HAP-1 (cell line): ENCODE results near the gene LTBP2.

Experiments
- DNase-seq, 2 experiments: peaks; one replicate each; pipeline ENCODE4 v3.0.0-alpha.2; 2016 to 2020; ENCODE audit warnings: low spot score in 2 of 2
- H3K27me3 ChIP-seq: fragments of 250-450 bp; sonication (Bioruptor Pico); 2 replicates; pipeline ENCODE4 v1.5.1; 2020; ENCODE audit warnings: low read depth, mild to moderate bottlenecking, moderate library complexity
- H3K36me3 ChIP-seq: fragments of 250-450 bp; sonication (Bioruptor Pico); replicated peaks from 2 replicates; pipeline ENCODE4 v1.5.1; 2020; ENCODE audit warnings: mild to moderate bottlenecking
- H3K4me1 ChIP-seq: fragments of 250-450 bp; sonication (Bioruptor Pico); 2 replicates; pipeline ENCODE4 v1.5.1; 2020; ENCODE audit warnings: mild to moderate bottlenecking
- H3K4me3 ChIP-seq: fragments of 250-450 bp; sonication (Bioruptor Pico); 2 replicates; pipeline ENCODE4 v1.5.1; 2020; ENCODE audit warnings: mild to moderate bottlenecking, moderate library complexity
- H3K9me3 ChIP-seq: fragments of 250-450 bp; sonication (Bioruptor Pico); 2 replicates; pipeline ENCODE4 v1.5.1; 2020; ENCODE audit warnings: mild to moderate bottlenecking, moderate library complexity
- in situ Hi-C: fragments of 300-500 bp; cut with MboI; formaldehyde crosslinking; loops from 3 replicates; pipeline ENCODE4 v1.14.3; 2020; ENCODE audit warnings: low sequenced_read_pairs, inconsistent platforms, mixed read lengths

LTBP2 gene

DNA sequence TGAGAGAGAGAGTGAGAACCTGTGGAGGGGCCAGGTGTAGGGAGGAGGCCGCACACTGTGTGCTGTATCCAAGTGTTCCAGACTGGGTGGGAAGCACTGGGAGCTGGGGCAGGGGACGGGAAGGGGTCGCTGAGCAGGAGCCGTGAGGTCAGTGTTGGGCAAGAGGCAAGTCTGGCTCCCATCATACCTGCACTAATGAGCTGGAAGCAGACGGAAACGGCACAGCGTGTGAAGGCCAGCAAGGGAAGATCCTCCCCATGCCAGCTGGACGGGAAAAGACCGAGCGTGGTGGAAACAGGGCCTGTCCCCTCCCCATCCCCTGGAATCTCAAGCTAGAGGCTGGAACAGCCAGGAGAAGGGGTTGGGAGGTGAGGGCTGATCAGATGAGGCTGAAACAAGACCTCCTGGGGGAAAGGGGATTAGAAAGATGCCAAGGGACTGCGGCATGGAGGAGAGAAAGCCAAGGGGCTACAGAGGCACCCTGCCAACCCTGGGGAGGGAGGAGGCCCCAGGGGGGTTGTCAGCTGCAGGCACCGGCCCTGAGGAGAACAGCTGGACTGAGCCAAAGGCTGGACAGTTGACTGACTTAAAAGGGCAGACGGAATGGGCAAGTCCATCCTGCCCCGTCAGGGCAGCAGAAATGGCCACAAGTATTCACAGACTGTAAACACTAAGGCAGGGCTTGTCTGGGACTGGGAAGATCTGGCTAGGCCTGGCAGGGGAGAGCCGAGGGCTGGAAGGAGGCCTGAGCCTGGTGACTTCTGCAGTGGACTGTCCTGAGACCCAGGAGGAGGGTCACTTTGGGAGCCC is 19.0 kb upstream of the LTBP2 start:
- Histone ChIP-seq H3K4me1 (no peaks in the 10 kb centered on the region), H3K27me3 (no peaks in the 10 kb centered on the region), H3K4me3 (no peak overlapping the region), H3K9me3 (no peaks in the 10 kb centered on the region), H3K36me3 (no peaks in the 10 kb centered on the region)
- in situ Hi-C loops: no loop called here
- no peak for DNase-seq

DNA sequence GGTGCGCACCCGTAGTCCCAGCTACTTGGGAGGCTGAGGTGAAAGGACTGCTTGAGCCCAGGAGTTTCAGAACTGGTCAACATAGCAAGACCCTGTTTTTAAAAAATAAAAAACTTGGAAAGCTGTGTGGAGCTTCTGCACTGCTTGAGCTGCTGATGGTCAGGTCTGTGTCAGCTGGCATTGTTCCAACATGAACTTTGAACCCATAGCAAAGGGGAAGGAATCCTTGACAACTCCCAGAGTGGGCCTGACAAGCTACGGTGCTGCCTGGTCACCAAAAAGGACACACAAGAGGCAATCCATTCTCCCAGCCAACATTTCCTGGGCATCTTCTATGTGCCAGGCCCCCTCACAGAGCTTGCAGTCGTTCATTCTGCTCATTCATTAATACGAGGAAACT is 16.4 kb upstream of the LTBP2 start:
- no peaks in the 10 kb centered on the region for H3K9me3 ChIP-seq
- H3K36me3 ChIP-seq: no peaks in the 10 kb centered on the region
- DNase-seq: no peak
- no peak overlapping the region for H3K4me3 ChIP-seq
- H3K27me3 ChIP-seq: no peaks in the 10 kb centered on the region
- in situ Hi-C loops: no loop called here
- no peaks in the 10 kb centered on the region for H3K4me1 ChIP-seq

DNA sequence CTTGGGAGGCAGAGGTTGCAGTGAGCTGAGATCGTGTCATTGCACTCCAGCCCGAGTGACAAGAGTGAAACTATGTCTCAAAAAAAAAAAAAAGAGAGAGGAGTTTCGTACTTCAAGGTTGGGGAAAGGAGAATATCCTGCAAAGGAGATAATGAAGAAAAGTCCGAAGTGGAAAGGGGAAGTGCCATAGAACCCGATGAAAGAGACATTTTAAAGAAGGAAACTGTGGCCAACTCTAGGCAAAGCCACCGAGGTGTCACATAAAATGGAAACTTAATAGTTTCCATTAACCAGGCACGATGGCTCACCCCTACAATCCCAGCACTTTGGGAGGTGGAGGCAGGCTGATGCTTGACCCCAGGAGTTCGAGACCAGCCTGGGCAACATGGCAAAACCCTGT is 15.0 kb upstream of the LTBP2 start:
- Histone ChIP-seq H3K4me1 (no peaks in the 10 kb centered on the region), H3K4me3 (no peak overlapping the region), H3K9me3 (no peaks in the 10 kb centered on the region), H3K27me3 (no peaks in the 10 kb centered on the region), H3K36me3 (no peaks in the 10 kb centered on the region)
- in situ Hi-C loops: no loop called here
- no peak for DNase-seq

DNA sequence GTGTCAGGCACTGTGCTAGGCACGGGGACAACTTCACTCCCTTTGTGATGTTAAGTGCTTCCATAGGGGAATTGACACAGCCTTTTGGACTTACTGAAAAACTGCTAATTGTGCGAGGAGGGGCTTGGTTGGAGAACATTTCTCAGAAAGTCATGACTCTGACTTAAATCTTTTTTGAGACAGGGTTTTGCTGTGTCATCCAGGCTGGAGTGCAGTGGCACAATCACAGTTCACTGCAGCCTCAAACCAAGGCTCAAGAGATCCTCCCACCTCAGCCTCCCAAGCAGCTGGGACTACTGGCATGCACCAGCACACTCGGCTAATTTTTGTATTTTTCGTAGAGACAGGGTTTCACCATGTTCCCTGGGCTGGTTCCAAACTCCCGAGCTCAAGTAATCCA is 10.2 kb upstream of the LTBP2 start:
- no peaks in the 10 kb centered on the region for H3K36me3 ChIP-seq
- in situ Hi-C loops: no loop called here
- H3K4me1 ChIP-seq: no peaks in the 10 kb centered on the region
- peaks cover 4% of the 10 kb centered on the region for H3K27me3 ChIP-seq
- DNase-seq: no peak
- H3K4me3 ChIP-seq: no peak overlapping the region
- no peaks in the 10 kb centered on the region for H3K9me3 ChIP-seq

DNA sequence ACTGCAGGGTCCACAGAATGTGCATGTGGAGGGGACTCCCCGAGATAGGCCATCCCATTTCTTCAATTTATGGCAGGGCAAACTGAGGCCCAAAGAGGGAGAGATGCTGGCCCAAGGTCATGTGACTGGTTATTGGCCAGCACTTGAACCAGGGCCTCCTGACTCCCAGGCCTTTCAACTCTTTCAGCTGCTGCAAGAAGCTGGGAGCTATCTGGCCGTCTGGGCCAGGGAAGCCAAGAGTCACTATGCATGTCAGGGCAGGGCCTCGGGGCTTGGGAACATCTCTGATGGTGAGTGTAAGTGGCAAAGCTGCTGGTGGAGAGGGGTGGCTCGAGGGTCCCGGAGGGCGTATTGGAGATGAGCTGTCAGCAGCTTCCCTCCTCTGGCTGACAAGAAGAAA is 9.5 kb upstream of the LTBP2 start:
- Histone ChIP-seq H3K4me3 (no peak overlapping the region), H3K4me1 (no peaks in the 10 kb centered on the region), H3K36me3 (no peaks in the 10 kb centered on the region), H3K9me3 (no peaks in the 10 kb centered on the region), H3K27me3 (peaks cover 4% of the 10 kb centered on the region)
- no peak for DNase-seq
- in situ Hi-C loops: no loop called here

DNA sequence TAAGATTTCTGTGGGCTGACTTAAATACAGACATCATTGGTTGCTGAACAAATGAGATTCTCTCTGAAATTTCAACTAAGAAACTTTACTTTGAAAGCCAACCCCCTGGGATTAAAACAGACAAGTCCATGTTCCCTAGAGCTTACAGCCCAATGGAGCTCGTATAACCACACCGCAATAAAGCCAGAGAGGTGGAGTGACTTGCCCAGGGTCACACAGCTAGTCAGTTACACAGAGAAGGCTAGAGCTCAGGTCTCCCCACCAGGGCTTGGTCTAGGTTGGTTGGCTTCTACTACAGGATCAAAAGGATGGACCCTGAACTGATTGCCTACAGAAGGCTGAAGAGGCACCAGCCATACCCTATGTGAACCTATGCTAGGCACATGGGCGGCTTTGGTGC is 8.9 kb upstream of the LTBP2 start:
- in situ Hi-C loops: no loop called here

DNA sequence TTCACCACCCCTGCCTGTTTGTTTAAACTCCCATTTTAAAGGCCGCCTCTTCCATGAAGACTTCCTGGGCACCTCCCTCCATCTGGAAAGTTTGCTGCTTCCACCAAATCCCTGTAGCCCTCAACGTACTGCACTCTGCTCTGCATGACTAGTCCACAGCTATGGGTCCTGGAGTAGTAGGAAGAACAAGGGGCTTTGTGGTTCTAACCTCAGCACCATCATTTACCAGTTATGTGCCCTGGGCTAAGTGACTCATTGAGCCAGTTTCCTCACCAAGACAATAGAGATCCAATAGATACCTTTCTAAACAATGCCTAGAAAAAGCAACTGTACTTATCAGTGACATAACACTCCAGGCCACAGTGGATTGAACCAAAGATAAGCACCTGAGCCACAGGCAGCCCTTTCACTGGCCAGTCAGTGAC is 8.5 kb upstream of the LTBP2 start:
- in situ Hi-C loops: no loop called here
- DNase-seq: no peak
- no peaks in the 10 kb centered on the region for H3K9me3 ChIP-seq
- H3K4me3 ChIP-seq: no peak overlapping the region
- H3K4me1 ChIP-seq: no peaks in the 10 kb centered on the region
- no peaks in the 10 kb centered on the region for H3K36me3 ChIP-seq
- H3K27me3 ChIP-seq: peaks cover 4% of the 10 kb centered on the region

More for the DNA sequence above, 8.9 kb upstream of the LTBP2 start:
- peaks cover 4% of the 10 kb centered on the region for H3K27me3 ChIP-seq
- no peaks in the 10 kb centered on the region for H3K9me3 ChIP-seq
- no peaks in the 10 kb centered on the region for H3K36me3 ChIP-seq
- no peaks in the 10 kb centered on the region for H3K4me1 ChIP-seq
- DNase-seq: no peak
- H3K4me3 ChIP-seq: no peak overlapping the region

DNA sequence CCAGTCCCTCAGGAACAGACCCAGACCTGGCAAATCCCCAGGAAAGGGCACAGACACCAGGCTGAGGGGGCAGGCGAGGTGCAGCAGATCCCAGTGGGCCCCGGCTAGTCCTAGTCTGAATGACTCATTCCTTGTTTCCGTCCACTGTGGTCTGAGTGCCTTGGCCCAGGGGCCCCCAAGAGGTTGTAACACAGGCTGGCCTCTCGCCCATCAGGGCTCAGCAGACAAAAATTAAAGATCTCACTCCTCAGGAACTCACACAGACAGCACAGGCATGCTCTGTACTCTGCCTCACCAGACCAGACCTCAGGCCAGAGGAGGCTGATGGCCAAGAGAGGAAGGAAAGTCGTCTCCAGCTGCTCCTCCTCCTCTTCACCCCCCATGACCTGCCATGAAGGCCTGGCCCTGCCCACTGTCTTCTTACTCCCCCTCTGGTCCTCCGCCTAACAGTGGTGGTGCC is 7.7 kb upstream of the LTBP2 start:
- Histone ChIP-seq H3K27me3 (peaks cover 4% of the 10 kb centered on the region), H3K4me1 (no peaks in the 10 kb centered on the region), H3K4me3 (no peak overlapping the region), H3K9me3 (no peaks in the 10 kb centered on the region), H3K36me3 (no peaks in the 10 kb centered on the region)
- in situ Hi-C loops: no loop called here
- DNase-seq: no peak

DNA sequence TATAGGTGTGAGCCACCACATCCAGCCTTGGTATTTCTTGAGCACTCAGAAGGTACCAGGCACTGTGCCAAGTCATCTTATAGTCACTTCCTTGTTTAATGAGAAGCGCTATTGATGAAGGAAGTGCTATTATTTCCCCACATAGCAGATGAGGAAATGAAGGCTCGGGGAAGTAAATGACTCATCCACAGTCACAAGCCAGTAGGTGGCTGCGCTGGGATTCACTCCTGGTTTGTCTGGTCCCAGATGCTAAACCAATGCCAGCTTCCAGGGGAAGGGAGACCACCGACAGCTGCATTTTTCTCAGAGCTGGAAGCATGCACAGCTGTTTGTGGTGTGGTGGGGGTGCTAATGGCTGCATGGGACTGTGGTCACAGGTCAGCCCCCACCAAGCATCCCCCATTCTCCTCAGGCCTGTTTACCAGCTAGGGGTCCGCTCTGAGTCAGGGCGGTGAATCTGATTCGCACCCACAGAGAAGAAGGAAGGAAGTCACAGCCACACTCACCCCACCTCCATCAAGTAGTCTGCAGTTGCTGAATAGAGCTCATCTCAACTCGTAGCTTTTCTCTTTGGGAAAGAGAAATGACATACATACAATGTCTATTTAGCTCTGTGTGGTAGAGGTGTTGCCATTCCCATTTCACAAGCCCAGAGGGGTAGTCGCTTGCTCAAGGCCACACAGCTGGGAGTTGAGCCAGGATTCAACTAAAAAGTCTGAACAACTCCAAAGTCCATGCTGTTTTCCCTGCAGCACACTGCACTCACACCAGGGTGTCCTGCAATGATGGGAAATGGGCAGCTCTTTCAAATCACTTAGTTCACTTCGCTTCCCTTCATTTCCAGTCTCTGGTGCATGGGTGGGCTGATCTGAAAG is 6.3 kb upstream of the LTBP2 start:
- no peaks in the 10 kb centered on the region for H3K36me3 ChIP-seq
- H3K27me3 ChIP-seq: peaks cover 4% of the 10 kb centered on the region
- H3K4me3 ChIP-seq: no peak overlapping the region
- in situ Hi-C loops: no loop called here
- H3K4me1 ChIP-seq: no peaks in the 10 kb centered on the region
- no peaks in the 10 kb centered on the region for H3K9me3 ChIP-seq
- DNase-seq: no peak

DNA sequence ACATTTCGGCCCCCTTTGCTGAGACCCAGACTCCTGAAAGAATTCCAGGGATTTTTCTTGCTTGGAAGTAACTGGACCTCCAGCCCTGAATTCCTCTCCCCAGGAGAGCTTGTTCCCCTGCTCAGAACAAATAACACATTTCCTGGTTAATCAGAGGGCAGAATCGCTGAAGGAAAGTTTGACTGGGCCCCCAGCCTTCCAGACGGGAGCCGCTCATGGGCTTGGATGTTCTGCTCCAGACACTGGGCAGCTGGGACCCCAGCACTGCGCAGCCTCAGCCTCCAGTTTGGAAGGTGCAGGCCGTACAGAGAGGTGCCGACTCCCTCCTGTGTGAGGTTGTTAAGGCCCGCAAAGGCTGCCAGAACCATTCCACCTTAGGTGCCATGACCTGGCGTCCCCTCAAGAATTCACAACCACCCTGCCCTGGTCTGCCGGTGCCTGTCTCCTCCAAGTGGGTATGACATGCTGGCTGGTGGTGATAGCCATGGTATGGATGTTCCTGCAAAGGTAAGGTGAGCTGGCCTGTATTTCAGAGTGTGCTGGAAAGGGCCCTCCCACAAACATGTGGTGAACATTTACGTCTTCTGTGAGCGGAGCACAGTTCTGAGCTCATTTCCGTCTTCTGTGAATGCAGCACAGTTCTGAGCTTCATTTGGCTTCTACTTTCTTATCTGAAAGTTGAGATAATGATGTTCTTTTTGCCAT is 5.1 kb upstream of the LTBP2 start:
- in situ Hi-C loops: no loop called here
- Histone ChIP-seq H3K27me3 (peaks cover 4% of the 10 kb centered on the region), H3K4me3 (no peak overlapping the region), H3K4me1 (no peaks in the 10 kb centered on the region), H3K9me3 (no peaks in the 10 kb centered on the region), H3K36me3 (no peaks in the 10 kb centered on the region)
- no peak for DNase-seq

DNA sequence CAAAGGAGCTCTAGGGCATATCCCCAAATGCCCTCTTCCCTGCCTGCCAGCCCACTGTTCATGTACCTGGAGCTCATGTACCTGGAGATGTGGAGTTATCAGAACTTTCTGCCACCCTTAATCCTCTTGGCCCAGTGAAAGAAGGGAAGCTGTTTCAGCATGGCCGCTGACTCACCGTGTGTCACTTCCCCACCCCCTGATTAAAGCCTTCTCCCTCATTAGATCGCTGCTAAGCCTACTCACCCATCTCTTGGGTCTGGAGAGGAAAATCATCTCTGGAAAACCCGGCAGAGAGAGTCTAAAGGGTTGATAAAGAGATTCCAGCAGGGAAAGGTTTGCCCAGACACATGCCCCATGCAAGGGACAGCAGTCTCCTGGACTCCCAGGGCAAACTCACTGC is 4.5 kb upstream of the LTBP2 start:
- in situ Hi-C loops: no loop called here
- peaks cover 4% of the 10 kb centered on the region for H3K27me3 ChIP-seq
- no peaks in the 10 kb centered on the region for H3K9me3 ChIP-seq
- H3K4me1 ChIP-seq: no peaks in the 10 kb centered on the region
- no peaks in the 10 kb centered on the region for H3K36me3 ChIP-seq
- no peak overlapping the region for H3K4me3 ChIP-seq
- DNase-seq: no peak

DNA sequence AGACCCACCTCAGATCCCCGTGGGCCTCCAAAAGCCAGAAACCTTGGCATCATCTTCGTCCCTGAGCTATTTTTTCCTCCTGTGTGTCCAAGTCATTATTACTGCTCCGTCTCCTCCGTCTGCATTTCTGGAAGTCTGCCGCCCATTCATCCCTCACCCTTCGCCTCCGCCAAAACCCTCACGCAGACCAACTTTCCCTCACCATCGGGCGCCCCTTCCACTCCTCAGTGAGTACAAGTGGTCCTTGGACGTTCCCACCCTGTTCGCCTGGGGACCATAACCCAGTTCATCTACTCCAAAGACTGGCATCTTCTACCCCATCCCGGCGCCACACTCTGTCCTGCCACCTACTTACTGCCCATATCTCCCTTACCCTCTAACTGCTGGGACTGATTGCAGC is 3.7 kb upstream of the LTBP2 start:
- Histone ChIP-seq H3K9me3 (no peaks in the 10 kb centered on the region), H3K27me3 (peaks cover 4% of the 10 kb centered on the region), H3K36me3 (no peaks in the 10 kb centered on the region), H3K4me3 (no peak overlapping the region), H3K4me1 (no peaks in the 10 kb centered on the region)
- in situ Hi-C loops: no loop called here
- no peak for DNase-seq

DNA sequence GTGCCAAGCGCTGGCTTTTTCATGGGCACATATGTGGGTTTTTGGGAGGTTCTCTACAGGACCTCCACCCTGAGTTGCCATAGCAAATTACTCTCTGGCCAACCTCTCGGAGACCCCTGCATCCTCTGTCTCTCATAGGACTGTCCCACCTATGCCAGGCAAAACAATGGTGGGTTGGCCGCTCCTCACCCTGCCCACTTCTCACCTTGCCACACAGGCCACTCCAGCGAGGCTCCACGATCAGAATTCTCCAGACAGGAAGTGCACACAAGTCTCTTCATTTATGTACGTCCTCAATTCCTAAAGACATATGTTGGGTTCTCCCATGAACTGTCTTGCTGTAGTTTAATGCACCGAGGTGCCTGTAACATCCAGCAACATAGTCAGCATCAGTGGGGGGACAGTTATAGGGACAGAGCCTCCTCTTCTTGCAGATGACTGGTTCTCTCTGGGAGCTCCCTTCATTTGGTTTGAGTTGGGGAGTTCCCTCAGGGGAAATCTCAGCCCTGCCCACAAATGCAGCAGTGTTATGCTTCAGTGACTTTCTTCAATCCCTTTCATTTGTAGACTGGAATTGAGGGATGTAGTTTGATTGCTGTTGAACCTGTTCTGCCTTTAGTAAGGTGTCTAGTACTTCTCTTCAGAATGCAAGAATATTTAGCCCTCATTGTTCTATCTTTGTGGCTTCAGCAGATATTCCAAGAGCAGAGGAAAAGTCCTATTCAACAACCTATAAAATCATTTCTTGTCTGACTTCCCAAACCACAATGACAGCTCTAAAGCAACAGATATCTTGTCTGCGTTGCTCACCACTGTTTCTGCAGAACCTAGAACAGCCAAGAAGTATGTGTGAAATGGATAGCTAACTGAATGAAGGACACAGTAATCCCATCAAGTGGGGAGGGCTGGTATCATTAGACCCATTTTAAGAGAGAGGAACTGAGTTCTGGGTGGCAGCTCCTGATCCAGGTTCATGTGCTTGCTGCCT is 2.8 kb upstream of the LTBP2 start:
- Histone ChIP-seq H3K27me3 (peaks cover 4% of the 10 kb centered on the region), H3K36me3 (no peaks in the 10 kb centered on the region), H3K4me1 (no peaks in the 10 kb centered on the region), H3K9me3 (no peaks in the 10 kb centered on the region), H3K4me3 (no peak overlapping the region)
- in situ Hi-C loops: no loop called here
- DNase-seq: no peak
